GM21529 (cell line): ENCODE measurements around the gene PUM1.
"Not testable (repeated sequence)": the region's sequence is repeated elsewhere in the genome, so short reads cannot be mapped to it uniquely, and the experiment has no call there.

Experiments
- ATAC-seq: cut with Tn5 transposase; IDR thresholded peaks from one replicate; pipeline ENCODE4 v1.9.1; 2021; ENCODE audit not compliant: unreplicated experiment

Gene PUM1

GRCh38 chr1:30968220-30968971 lies 97.1 kb downstream of the PUM1 start:
- no peak for ATAC-seq

GRCh38 chr1:30966690-30967369 lies 98.7 kb downstream of the PUM1 start:
- ATAC-seq, result no peak

- no peak for ATAC-seq
Observed at GRCh38 chr1:30965924-30966599, 99.5 kb downstream of the PUM1 start.

GRCh38 chr1:30964706-30965105 lies 100.8 kb downstream of the PUM1 start:
- no peak for ATAC-seq

GRCh38 chr1:30962609-30963508 lies 102.7 kb downstream of the PUM1 start:
- ATAC-seq, result no peak

GRCh38 chr1:30957560-30958222 lies 107.8 kb downstream of the PUM1 start:
- no peak for ATAC-seq

GRCh38 chr1:30955448-30956015 lies 110.0 kb downstream of the PUM1 start:
- ATAC-seq, result no peak

GRCh38 chr1:30953685-30954084 lies 111.8 kb downstream of the PUM1 start:
- no peak for ATAC-seq

GRCh38 chr1:30952098-30952497 lies 113.4 kb downstream of the PUM1 start:
- no peak for ATAC-seq

GRCh38 chr1:30950700-30951099 lies 114.8 kb downstream of the PUM1 start:
- ATAC-seq, result no peak

- ATAC-seq, result no peak
Observed at GRCh38 chr1:30950053-30950452, 115.5 kb downstream of the PUM1 start.

GRCh38 chr1:30949487-30949838 lies 116.1 kb downstream of the PUM1 start:
- not testable (repeated sequence) for ATAC-seq

- not testable (repeated sequence) for ATAC-seq
Observed at GRCh38 chr1:30948813-30949486, 116.6 kb downstream of the PUM1 start.

- ATAC-seq, result no peak
Observed at GRCh38 chr1:30948278-30948677, 117.2 kb downstream of the PUM1 start.

- no peak for ATAC-seq
Observed at GRCh38 chr1:30947212-30947611, 118.3 kb downstream of the PUM1 start.

GRCh38 chr1:30942326-30942963 lies 123.1 kb downstream of the PUM1 start:
- no peak for ATAC-seq

GRCh38 chr1:30940541-30940940 lies 125.0 kb downstream of the PUM1 start:
- no peak for ATAC-seq

GRCh38 chr1:30936541-30937171 lies 128.9 kb downstream of the PUM1 start:
- no peak for ATAC-seq

GRCh38 chr1:30935758-30936157 lies 129.8 kb downstream of the PUM1 start:
- ATAC-seq, result not testable (repeated sequence)
